ENCODE data around the gene APOBEC4. TPM values are rescaled to one million over a fixed set of nuclear protein-coding genes. Genes with fewer than 3 reads are reported as not detected.
"Not testable (repeated sequence)": the region's sequence is repeated elsewhere in the genome, so short reads cannot be mapped to it uniquely, and the experiment has no call there.

APOBEC4 gene
- total RNA-seq, 1 donor from 2014 or later, result not detected

- DNase-seq (ENCODE audit: low spot score in 2 of 2), result no peak
- Histone ChIP-seq H3K4me3 (no peak overlapping the region), H3K9me3 (no peaks in the 10 kb centered on the region), H3K27ac (peak overlapping the region; percentile 39), H3K36me3 (peaks cover 5 to 14% of the 10 kb centered on the region in 2 donors), H3K4me1 (peaks cover 15 to 31% of the 10 kb centered on the region in 2 donors), H3K27me3 (no peaks in the 10 kb centered on the region)
- intact Hi-C loops (cut with DNase I), result loop anchor here (5.0 kb wide), 2 partner anchors 40 to 75 kb away; no protein-coding TSS in a partner anchor
- TF ChIP-seq CTCF (IDR thresholded peaks at IDR 0.05), result no peak
Measured at GRCh38 chr1:183622013-183622412, 31.1 kb downstream of the APOBEC4 start.

DNA sequence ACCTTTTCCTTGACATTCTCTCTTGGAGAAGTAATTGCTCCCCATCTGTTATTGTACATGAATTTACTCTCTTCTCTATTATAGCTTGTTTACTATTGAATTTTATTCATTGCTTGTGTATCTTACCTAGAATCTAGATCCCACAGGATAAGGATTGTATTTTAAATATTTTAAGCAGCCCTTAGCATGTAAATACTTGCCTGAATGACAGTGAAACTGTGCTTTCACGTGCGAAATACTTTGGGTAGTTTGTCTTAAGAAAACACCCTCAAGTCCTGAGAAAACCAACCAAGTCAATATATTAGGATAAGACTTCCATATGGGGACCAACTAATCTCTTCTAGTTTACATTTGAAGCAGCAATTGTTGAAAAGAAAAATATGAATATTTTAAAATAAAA lies 32.8 kb downstream of the APOBEC4 start:
- no peaks in the 10 kb centered on the region for H3K27me3 ChIP-seq
- intact Hi-C loops (cut with DNase I), result loop anchor here (5.0 kb wide), 2 partner anchors 38 to 73 kb away; no protein-coding TSS in a partner anchor
- TF ChIP-seq CTCF (IDR thresholded peaks at IDR 0.05), result no peak
- peaks cover 5 to 14% of the 10 kb centered on the region in 2 donors for H3K4me1 ChIP-seq
- H3K4me3 ChIP-seq, result no peak overlapping the region
- H3K9me3 ChIP-seq, result no peaks in the 10 kb centered on the region
- H3K27ac ChIP-seq, result no peak overlapping the region
- no peak for DNase-seq (ENCODE audit: low spot score in 2 of 2)
- peaks cover 5 to 8% of the 10 kb centered on the region in 2 donors for H3K36me3 ChIP-seq

DNA sequence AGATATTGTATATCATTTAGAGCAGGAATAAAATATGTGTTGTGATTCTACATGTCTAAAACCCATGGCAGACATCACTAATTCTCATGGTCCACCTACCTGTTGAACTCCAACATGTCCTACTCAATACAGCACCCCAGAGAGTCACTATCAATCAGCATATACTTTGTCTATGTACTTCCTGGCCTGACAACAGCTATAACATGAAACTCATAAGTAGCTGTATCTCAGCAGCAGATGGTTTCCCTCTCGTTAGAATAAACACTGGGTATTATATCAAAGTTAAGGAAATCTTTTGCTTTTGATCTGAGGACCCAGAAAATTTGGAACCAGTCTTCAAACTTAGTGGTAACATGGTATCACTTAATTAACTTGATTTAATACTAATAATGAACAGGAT lies 33.3 kb downstream of the APOBEC4 start:
- no peaks in the 10 kb centered on the region for H3K9me3 ChIP-seq
- H3K36me3 ChIP-seq, result peaks cover 3 to 5% of the 10 kb centered on the region in 2 donors
- no peak for DNase-seq (ENCODE audit: low spot score in 2 of 2)
- TF ChIP-seq CTCF (IDR thresholded peaks at IDR 0.05), result no peak
- peaks cover 4 to 10% of the 10 kb centered on the region in 2 donors for H3K4me1 ChIP-seq
- H3K27ac ChIP-seq, result no peak overlapping the region
- intact Hi-C loops (cut with DNase I), result loop anchor here (5.0 kb wide), 2 partner anchors 37 to 72 kb away; no protein-coding TSS in a partner anchor
- no peaks in the 10 kb centered on the region for H3K27me3 ChIP-seq
- H3K4me3 ChIP-seq, result no peak overlapping the region

DNA sequence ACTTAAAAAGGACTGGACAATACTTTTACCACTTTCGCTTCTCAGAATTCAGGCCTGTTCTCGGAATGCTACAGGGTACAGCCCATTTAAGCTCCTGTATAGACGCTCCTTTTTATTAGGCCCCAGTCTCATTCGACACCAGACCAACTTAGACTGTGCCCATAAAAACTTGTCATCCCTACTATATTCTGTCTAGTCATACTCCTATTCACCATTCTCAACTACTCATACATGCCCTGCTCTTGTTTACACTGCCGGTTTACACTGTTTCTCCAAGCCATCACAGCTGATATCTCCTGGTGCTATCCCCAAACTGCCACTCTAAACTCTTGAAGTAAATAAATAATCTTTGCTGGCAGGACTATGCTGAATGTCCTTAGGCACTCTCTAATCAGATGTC lies 34.9 kb downstream of the APOBEC4 start:
- DNase-seq (ENCODE audit: low spot score in 2 of 2); H3K36me3 ChIP-seq; H3K27ac ChIP-seq; H3K27me3 ChIP-seq; intact Hi-C loops (cut with DNase I); H3K4me1 ChIP-seq; H3K9me3 ChIP-seq; H3K4me3 ChIP-seq: not testable (repeated sequence)

GRCh38 chr1:183612975-183613374 lies 40.1 kb downstream of the APOBEC4 start:
- H3K36me3 ChIP-seq; H3K27ac ChIP-seq; H3K4me3 ChIP-seq; DNase-seq (ENCODE audit: low spot score in 2 of 2); H3K27me3 ChIP-seq; H3K9me3 ChIP-seq; intact Hi-C loops (cut with DNase I): not testable (repeated sequence)
- peaks cover 0 to 16% of the 10 kb centered on the region in 2 donors for H3K4me1 ChIP-seq

- no peak for TF ChIP-seq CTCF (IDR thresholded peaks at IDR 0.05)
- no peak overlapping the region for H3K27ac ChIP-seq
- intact Hi-C loops (cut with DNase I), result no loop called here
- H3K4me3 ChIP-seq, result no peak overlapping the region
- no peaks in the 10 kb centered on the region for H3K27me3 ChIP-seq
- H3K9me3 ChIP-seq, result no peaks in the 10 kb centered on the region
- H3K36me3 ChIP-seq, result no peaks in the 10 kb centered on the region
- DNase-seq (ENCODE audit: low spot score in 2 of 2), result no peak
- peaks cover 0 to 16% of the 10 kb centered on the region in 2 donors for H3K4me1 ChIP-seq
Measured at GRCh38 chr1:183612407-183612806, 40.7 kb downstream of the APOBEC4 start.

DNA sequence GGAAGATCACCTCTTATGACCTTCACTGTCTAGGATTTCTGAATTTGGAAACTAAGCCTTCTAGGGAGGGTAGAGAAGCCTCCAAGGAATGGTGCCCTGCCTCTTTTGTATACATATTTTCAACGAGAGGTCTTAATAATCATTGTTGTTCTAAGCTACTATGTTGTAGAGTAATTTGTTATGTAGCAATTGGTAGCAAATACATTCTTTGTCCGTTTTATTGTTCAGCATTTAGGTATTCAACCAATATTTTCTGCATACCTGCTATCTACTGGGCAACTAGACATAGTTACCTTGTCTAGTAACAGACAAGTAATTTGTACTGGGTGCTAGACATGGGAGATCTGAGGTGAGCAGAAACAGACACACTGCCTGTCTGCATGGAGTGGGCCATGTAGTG lies 42.1 kb downstream of the APOBEC4 start:
- Histone ChIP-seq H3K36me3 (no peaks in the 10 kb centered on the region), H3K27me3 (no peaks in the 10 kb centered on the region), H3K4me1 (peaks cover 0 to 16% of the 10 kb centered on the region in 2 donors), H3K9me3 (no peaks in the 10 kb centered on the region), H3K27ac (no peak overlapping the region), H3K4me3 (no peak overlapping the region)
- no peak for TF ChIP-seq CTCF (IDR thresholded peaks at IDR 0.05)
- intact Hi-C loops (cut with DNase I), result no loop called here
- no peak for DNase-seq (ENCODE audit: low spot score in 2 of 2)
